GM12891 (cell line): ENCODE data around the gene APBB1IP.
A peak's percentile ranks its signal among the peaks of the same experiment; 100 is the strongest.

Source experiments
- DNase-seq: peaks from one replicate; pipeline ENCODE4 v3.0.0; 2011; ENCODE audit warnings: low spot score; ENCODE audit not compliant: insufficient read length
- FAIRE-seq: peaks from 2 replicates; lab custom pipeline; 2011; peaks lifted over from hg19 to GRCh38; lab: Jason Lieb, UNC
- PAX5 ChIP-seq: IDR thresholded peaks from 2 replicates; pipeline ENCODE4 v1.6.1; 2011; ENCODE audit warnings: low read length, moderate library complexity, mild to moderate bottlenecking; ENCODE audit not compliant: insufficient read depth, severe bottlenecking
- POLR2A ChIP-seq: IDR thresholded peaks from 2 replicates; pipeline ENCODE4 v1.6.1; 2011; ENCODE audit warnings: low read depth, low read length, control low read depth
- POLR2AphosphoS5 ChIP-seq: IDR thresholded peaks from 2 replicates; pipeline ENCODE4 v1.6.1; 2011; ENCODE audit warnings: low read depth, low read length, control low read depth
- POU2F2 ChIP-seq: IDR thresholded peaks from 2 replicates; pipeline ENCODE4 v1.6.1; 2011; ENCODE audit warnings: low read depth, mild to moderate bottlenecking, control low read depth, low read length, moderate library complexity
- SPI1 ChIP-seq: IDR thresholded peaks from 2 replicates; pipeline ENCODE4 v1.6.1; 2011; ENCODE audit warnings: low read depth, low read length, control low read depth
- TAF1 ChIP-seq: IDR thresholded peaks from 2 replicates; pipeline ENCODE4 v1.6.1; 2011; ENCODE audit warnings: low read depth, low read length, control low read depth

APBB1IP gene

GRCh38 chr10:26543567-26544306, 105.6 kb downstream of the APBB1IP start:
- DNase-seq (peak; percentile 35), FAIRE-seq (peak; percentile 82)
- TF ChIP-seq POLR2A (no peak), POLR2AphosphoS5 (no peak), POU2F2 (no peak), TAF1 (no peak), PAX5 (no peak), SPI1 (peak; percentile 47; the same call in 1 of the 2 replicates)

GRCh38 chr10:26544932-26545331, 106.8 kb downstream of the APBB1IP start:
- DNase-seq = no peak
- TF ChIP-seq POLR2A = no peak
- peak; percentile 33 for FAIRE-seq

GRCh38 chr10:26550774-26551526, 112.8 kb downstream of the APBB1IP start:
- DNase-seq (no peak), FAIRE-seq (no peak)
- TF ChIP-seq POU2F2 = no peak
- TF ChIP-seq TAF1 = no peak
- TF ChIP-seq POLR2A = no peak
- TF ChIP-seq SPI1 = no peak
- TF ChIP-seq PAX5 = no peak
- no peak for TF ChIP-seq POLR2AphosphoS5

GRCh38 chr10:26554246-26554645, 116.1 kb downstream of the APBB1IP start:
- no peak for FAIRE-seq
- DNase-seq = no peak
- TF ChIP-seq TAF1 = no peak
- TF ChIP-seq PAX5 = no peak
- TF ChIP-seq POU2F2 = no peak
- no peak for TF ChIP-seq POLR2A
- TF ChIP-seq POLR2AphosphoS5 = no peak
- TF ChIP-seq SPI1 = no peak

GRCh38 chr10:26555719-26556368, 117.7 kb downstream of the APBB1IP start:
- FAIRE-seq = no peak
- no peak for DNase-seq

GRCh38 chr10:26556748-26557640, 118.9 kb downstream of the APBB1IP start:
- TF ChIP-seq POLR2A = no peak
- no peak for TF ChIP-seq POU2F2
- no peak for TF ChIP-seq TAF1
- no peak for TF ChIP-seq PAX5
- no peak for TF ChIP-seq POLR2AphosphoS5
- no peak for TF ChIP-seq SPI1
- FAIRE-seq (peak; percentile 76), DNase-seq (peak; percentile 39)

More at GRCh38 chr10:26555719-26556368, 117.7 kb downstream of the APBB1IP start:
- no peak for TF ChIP-seq POLR2AphosphoS5
- TF ChIP-seq SPI1 = no peak
- TF ChIP-seq PAX5 = no peak
- TF ChIP-seq POU2F2 = no peak
- no peak for TF ChIP-seq POLR2A
- no peak for TF ChIP-seq TAF1

- no peak for TF ChIP-seq TAF1
- TF ChIP-seq POLR2AphosphoS5 = no peak
- no peak for TF ChIP-seq POLR2A
- no peak for TF ChIP-seq PAX5
- TF ChIP-seq POU2F2 = no peak
- TF ChIP-seq SPI1 = no peak
- no peak for FAIRE-seq
- no peak for DNase-seq
Measured at GRCh38 chr10:26557641-26558014, 119.5 kb downstream of the APBB1IP start.

GRCh38 chr10:26566525-26567350, 128.6 kb downstream of the APBB1IP start:
- TF ChIP-seq PAX5 (no peak), TAF1 (no peak), POLR2AphosphoS5 (no peak), POLR2A (no peak), POU2F2 (no peak), SPI1 (no peak)
- no peak for DNase-seq
- FAIRE-seq = no peak

GRCh38 chr10:26567351-26567721, 129.2 kb downstream of the APBB1IP start:
- FAIRE-seq = no peak
- no peak for DNase-seq
- TF ChIP-seq POLR2A = no peak
- TF ChIP-seq SPI1 = no peak
